Fibroblast of lung (primary cell): ENCODE measurements around the gene DNAH3. TPM values are rescaled to one million over a fixed set of nuclear protein-coding genes. Genes with fewer than 3 reads are reported as not detected.

Experiments used
- DNase-seq, 2 donors: peaks; one replicate each; pipeline versions ENCODE4 v3.0.0 to v3.0.0-alpha.2; 2010; ENCODE audit warnings: low read depth in 2 of 2
- H2AFZ ChIP-seq: 2 replicates; pipeline ENCODE4 v1.5.1; 2012; ENCODE audit warnings: low read length, control low read depth, inconsistent platforms
- H3K27ac ChIP-seq: 2 replicates; pipeline ENCODE4 v1.5.1; 2011; ENCODE audit warnings: low read length, control low read depth; ENCODE audit not compliant: insufficient read depth
- H3K27me3 ChIP-seq: 2 replicates; pipeline ENCODE4 v1.5.1; 2011; ENCODE audit warnings: mild to moderate bottlenecking, low read length; ENCODE audit not compliant: control insufficient read depth, insufficient read depth
- H3K36me3 ChIP-seq: 2 replicates; pipeline ENCODE4 v1.5.1; 2011; ENCODE audit warnings: low read length; ENCODE audit not compliant: control insufficient read depth, insufficient read depth
- H3K4me1 ChIP-seq: 2 replicates; pipeline ENCODE4 v1.5.1; 2011; ENCODE audit warnings: low read length; ENCODE audit not compliant: control insufficient read depth, insufficient read depth; ENCODE audit errors: extremely low read depth
- H3K4me2 ChIP-seq: 2 replicates; pipeline ENCODE4 v1.5.1; 2011; ENCODE audit warnings: low read length, control low read depth; ENCODE audit not compliant: insufficient read depth; ENCODE audit errors: extremely low read depth
- H3K4me3 ChIP-seq, 4 experiments: fragments of 200-600 bp in 1 of 4; sonication (generic) in 1 of 4; replicated peaks in 1 of 4; 2 replicates each; pipeline ENCODE4 v1.5.1; 2011 to 2016; ENCODE audit warnings: low read length in 4 of 4, low read depth in 3 of 4, mild to moderate bottlenecking in 3 of 4, control low read depth in 2 of 4, inconsistent platforms in 1 of 4, mixed read lengths in 1 of 4; ENCODE audit not compliant: insufficient read depth in 1 of 4; ENCODE audit errors: control extremely low read depth in 1 of 4
- H3K79me2 ChIP-seq: 2 replicates; pipeline ENCODE4 v1.5.1; 2012; ENCODE audit warnings: mild to moderate bottlenecking, low read length, inconsistent platforms; ENCODE audit not compliant: control insufficient read depth, insufficient read depth
- H3K9ac ChIP-seq: 2 replicates; pipeline ENCODE4 v1.5.1; 2011; ENCODE audit warnings: mild to moderate bottlenecking, low read length, control low read depth; ENCODE audit not compliant: insufficient read depth
- H3K9me3 ChIP-seq: 2 replicates; pipeline ENCODE4 v1.5.1; 2012; ENCODE audit warnings: low read depth, low read length; ENCODE audit not compliant: control insufficient read depth, insufficient read depth
- H4K20me1 ChIP-seq: 2 replicates; pipeline ENCODE4 v1.5.1; 2011; ENCODE audit warnings: low read length; ENCODE audit not compliant: control insufficient read depth, insufficient read depth; ENCODE audit errors: extremely low read depth
- EZH2 ChIP-seq: IDR thresholded peaks from 2 replicates; pipeline ENCODE4 v1.5.1; 2012; ENCODE audit warnings: low read length, control low read depth, mild to moderate bottlenecking; ENCODE audit errors: missing control alignments
- polyA plus RNA-seq, 2 donors: library from polyadenylated mRNA; depleted of rRNA in 1 of 2; stranded (reverse) in 1 of 2; unstranded in 1 of 2; fragments of >200 nt; gene quantifications; 2 replicates each; pipeline ENCODE4 v1.2.1, GENCODE V29; 2011 to 2012; ENCODE audit warnings: missing spikeins in 1 of 2
- total RNA-seq: library from RNA; depleted of rRNA; stranded (reverse); fragments of >200 nt; gene quantifications from 2 replicates; pipeline ENCODE4 v1.2.1, GENCODE V29; 2014
- TF ChIP-seq, protein P1 (sequence below), 2 donors: IDR thresholded peaks in 1 of 2; conservative IDR thresholded peaks in 1 of 2; 1 replicate in 1 of 2; 2 replicates in 1 of 2; pipeline ENCODE4 v1.5.1; 2011 to 2012; ENCODE audit warnings: low read length in 2 of 2, control low read depth in 1 of 2, inconsistent platforms in 1 of 2, low read depth in 1 of 2, mild to moderate bottlenecking in 1 of 2

Gene DNAH3
- total and polyA plus RNA-seq, 2 donors (not counting 1 experiment from before 2014, with no cell fraction given), result not detected

DNA sequence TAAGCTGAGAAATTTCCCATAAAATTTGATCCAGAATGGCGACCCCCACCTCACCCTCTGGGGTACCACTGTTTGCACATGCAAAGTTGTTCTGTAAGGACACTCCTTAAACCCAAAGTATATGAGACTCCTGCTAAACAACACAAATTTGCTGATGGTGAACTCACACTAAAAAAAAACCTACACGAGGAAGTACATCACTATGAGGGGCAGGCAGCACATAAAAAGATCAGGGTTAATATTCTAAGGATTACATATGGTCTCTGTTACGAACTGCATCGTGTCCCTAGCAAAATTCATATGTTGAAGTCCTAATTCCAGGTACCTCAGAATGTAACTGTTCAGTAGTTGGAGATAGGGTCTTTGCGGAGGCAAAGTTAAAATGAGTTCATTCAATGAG is 189.7 kb downstream of the DNAH3 start:
- Histone ChIP-seq H3K36me3 (no peaks in the 10 kb centered on the region), H3K4me2 (no peak overlapping the region), H3K27ac (no peak overlapping the region), H3K27me3 (peaks cover 8% of the 10 kb centered on the region), H3K79me2 (no peaks in the 10 kb centered on the region), H3K4me1 (no peaks in the 10 kb centered on the region), H3K9ac (no peak overlapping the region), H3K4me3 (no peak overlapping the region), H4K20me1 (no peaks in the 10 kb centered on the region), H3K9me3 (no peaks in the 10 kb centered on the region), H2AFZ (no peak overlapping the region)
- TF ChIP-seq, protein P1, sequence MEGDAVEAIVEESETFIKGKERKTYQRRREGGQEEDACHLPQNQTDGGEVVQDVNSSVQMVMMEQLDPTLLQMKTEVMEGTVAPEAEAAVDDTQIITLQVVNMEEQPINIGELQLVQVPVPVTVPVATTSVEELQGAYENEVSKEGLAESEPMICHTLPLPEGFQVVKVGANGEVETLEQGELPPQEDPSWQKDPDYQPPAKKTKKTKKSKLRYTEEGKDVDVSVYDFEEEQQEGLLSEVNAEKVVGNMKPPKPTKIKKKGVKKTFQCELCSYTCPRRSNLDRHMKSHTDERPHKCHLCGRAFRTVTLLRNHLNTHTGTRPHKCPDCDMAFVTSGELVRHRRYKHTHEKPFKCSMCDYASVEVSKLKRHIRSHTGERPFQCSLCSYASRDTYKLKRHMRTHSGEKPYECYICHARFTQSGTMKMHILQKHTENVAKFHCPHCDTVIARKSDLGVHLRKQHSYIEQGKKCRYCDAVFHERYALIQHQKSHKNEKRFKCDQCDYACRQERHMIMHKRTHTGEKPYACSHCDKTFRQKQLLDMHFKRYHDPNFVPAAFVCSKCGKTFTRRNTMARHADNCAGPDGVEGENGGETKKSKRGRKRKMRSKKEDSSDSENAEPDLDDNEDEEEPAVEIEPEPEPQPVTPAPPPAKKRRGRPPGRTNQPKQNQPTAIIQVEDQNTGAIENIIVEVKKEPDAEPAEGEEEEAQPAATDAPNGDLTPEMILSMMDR (conservative IDR thresholded peaks at IDR 0.05 in 1 of 2, IDR thresholded peaks at IDR 0.05 in 1 of 2; ENCODE audit: low read depth in 1 of 2, low read length in 2 of 2), result no peak
- no peak for DNase-seq

DNA sequence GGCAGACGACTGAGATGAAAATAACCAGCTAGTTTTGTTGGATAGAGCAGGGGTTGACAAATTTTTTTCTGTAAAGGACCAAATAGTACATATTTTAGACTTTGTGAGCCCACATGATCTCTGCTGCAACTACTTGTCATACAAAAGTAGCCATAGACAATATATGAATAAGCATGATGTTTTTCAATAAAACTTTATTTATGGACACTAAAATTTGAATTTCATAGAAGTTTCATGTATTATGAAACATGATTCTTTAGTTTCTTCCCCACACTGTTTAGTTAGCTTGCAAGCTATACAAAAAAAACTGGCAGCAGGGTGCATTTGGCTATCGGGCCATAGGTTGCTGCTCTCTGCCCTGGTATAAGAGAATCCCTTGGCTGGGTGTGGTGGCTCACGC is 193.5 kb downstream of the DNAH3 start:
- Histone ChIP-seq H3K79me2 (no peaks in the 10 kb centered on the region), H3K9me3 (no peaks in the 10 kb centered on the region), H3K27me3 (no peaks in the 10 kb centered on the region), H3K4me3 (no peak overlapping the region), H3K9ac (no peak overlapping the region), H3K36me3 (no peaks in the 10 kb centered on the region), H2AFZ (no peak overlapping the region), H3K4me2 (no peak overlapping the region), H4K20me1 (no peaks in the 10 kb centered on the region), H3K4me1 (no peaks in the 10 kb centered on the region), H3K27ac (no peak overlapping the region)
- TF ChIP-seq, protein P1 (conservative IDR thresholded peaks at IDR 0.05 in 1 of 2, IDR thresholded peaks at IDR 0.05 in 1 of 2; ENCODE audit: low read depth in 1 of 2, low read length in 2 of 2), result no peak
- no peak for TF ChIP-seq EZH2
- DNase-seq, result no peak

DNA sequence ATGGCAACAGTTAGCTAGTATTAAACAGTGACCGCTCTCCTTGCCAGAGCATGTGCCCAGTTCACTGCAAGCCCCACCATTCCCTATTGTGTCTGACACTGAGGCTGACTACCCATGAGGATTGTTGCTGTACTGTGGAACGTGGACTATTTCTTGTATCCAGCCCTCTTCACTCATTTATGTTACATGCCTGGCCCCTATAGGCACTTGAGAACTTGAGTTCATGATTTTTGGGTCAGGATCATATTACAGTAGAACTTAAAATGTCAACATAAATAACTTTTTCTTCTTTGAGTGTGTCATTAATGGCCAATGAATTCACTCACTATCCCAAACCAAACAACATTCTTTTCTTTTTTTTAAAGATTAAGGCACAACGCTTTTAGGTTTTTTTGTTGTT is 194.3 kb downstream of the DNAH3 start:
- no peak overlapping the region for H3K4me2 ChIP-seq
- H4K20me1 ChIP-seq, result no peaks in the 10 kb centered on the region
- H3K4me3 ChIP-seq, result no peak overlapping the region
- H3K27me3 ChIP-seq, result no peaks in the 10 kb centered on the region
- DNase-seq, result peak; percentile 3 to 78
- H2AFZ ChIP-seq, result no peak overlapping the region
- H3K4me1 ChIP-seq, result no peaks in the 10 kb centered on the region
- no peaks in the 10 kb centered on the region for H3K36me3 ChIP-seq
- no peaks in the 10 kb centered on the region for H3K79me2 ChIP-seq
- H3K9ac ChIP-seq, result no peak overlapping the region
- no peak overlapping the region for H3K27ac ChIP-seq
- no peaks in the 10 kb centered on the region for H3K9me3 ChIP-seq
- TF ChIP-seq EZH2, result no peak
- TF ChIP-seq, protein P1 (conservative IDR thresholded peaks at IDR 0.05 in 1 of 2, IDR thresholded peaks at IDR 0.05 in 1 of 2; ENCODE audit: low read depth in 1 of 2, low read length in 2 of 2), result peak; percentile 10 to 37
